Thoracic aorta (tissue), 2 donors: ENCODE results near the gene INSC. TPM values are rescaled to one million over a fixed set of nuclear protein-coding genes. Genes with fewer than 3 reads are reported as not detected.

Source experiments
- ATAC-seq: fragments of 150-250 bp; one replicate; pipeline ENCODE4 v1.8.0; 2017; ENCODE audit warnings: low read depth; ENCODE audit not compliant: insufficient number of reproducible peaks, low FRiP score
- DNase-seq: peaks from one replicate; pipeline ENCODE4 v3.0.0-alpha.2; 2020; ENCODE audit warnings: low spot score
- H3K27ac ChIP-seq, 2 donors: fragments of 200-600 bp; sonication (generic); 1 replicate in 1 of 2; 2 replicates in 1 of 2; pipeline ENCODE4 v1.5.1; 2016; ENCODE audit warnings: mild to moderate bottlenecking in 2 of 2, moderate library complexity in 2 of 2
- H3K27me3 ChIP-seq: fragments of 200-600 bp; sonication (generic); replicated peaks from 2 replicates; pipeline ENCODE4 v1.6.0; 2016; ENCODE audit warnings: mild to moderate bottlenecking; ENCODE audit not compliant: insufficient read depth
- H3K36me3 ChIP-seq: fragments of 200-600 bp; sonication (generic); one replicate; pipeline ENCODE4 v1.5.1; 2016
- H3K4me1 ChIP-seq, 2 donors: fragments of 200-600 bp; sonication (generic); 1 replicate in 1 of 2; 2 replicates in 1 of 2; pipeline versions ENCODE4 v1.5.1 to v1.6.0; 2016; ENCODE audit warnings: low read depth in 2 of 2, mild to moderate bottlenecking in 1 of 2; ENCODE audit not compliant: control insufficient read depth in 1 of 2
- H3K4me3 ChIP-seq: fragments of 200-600 bp; sonication (generic); 2 replicates; pipeline ENCODE4 v1.5.1; 2016; ENCODE audit warnings: mild to moderate bottlenecking
- H3K9me3 ChIP-seq: fragments of 200-600 bp; sonication (generic); 2 replicates; pipeline ENCODE4 v1.5.1; 2016
- total RNA-seq, 2 donors: library from RNA; depleted of rRNA; stranded (reverse); fragments of >200 nt; gene quantifications; one replicate each; pipeline versions ENCODE4 v1.1.0 to v1.2.3, GENCODE V29; 2016
- TF ChIP-seq, protein P1 (sequence below): fragments of 200-600 bp; sonication (generic); IDR thresholded peaks from one replicate; pipeline ENCODE4 v1.5.1; 2019; ENCODE audit warnings: antibody characterized with exemption

The INSC gene
- total RNA-seq, 2 donors from 2014 or later = 0.35 TPM; not detected in 1

DNA sequence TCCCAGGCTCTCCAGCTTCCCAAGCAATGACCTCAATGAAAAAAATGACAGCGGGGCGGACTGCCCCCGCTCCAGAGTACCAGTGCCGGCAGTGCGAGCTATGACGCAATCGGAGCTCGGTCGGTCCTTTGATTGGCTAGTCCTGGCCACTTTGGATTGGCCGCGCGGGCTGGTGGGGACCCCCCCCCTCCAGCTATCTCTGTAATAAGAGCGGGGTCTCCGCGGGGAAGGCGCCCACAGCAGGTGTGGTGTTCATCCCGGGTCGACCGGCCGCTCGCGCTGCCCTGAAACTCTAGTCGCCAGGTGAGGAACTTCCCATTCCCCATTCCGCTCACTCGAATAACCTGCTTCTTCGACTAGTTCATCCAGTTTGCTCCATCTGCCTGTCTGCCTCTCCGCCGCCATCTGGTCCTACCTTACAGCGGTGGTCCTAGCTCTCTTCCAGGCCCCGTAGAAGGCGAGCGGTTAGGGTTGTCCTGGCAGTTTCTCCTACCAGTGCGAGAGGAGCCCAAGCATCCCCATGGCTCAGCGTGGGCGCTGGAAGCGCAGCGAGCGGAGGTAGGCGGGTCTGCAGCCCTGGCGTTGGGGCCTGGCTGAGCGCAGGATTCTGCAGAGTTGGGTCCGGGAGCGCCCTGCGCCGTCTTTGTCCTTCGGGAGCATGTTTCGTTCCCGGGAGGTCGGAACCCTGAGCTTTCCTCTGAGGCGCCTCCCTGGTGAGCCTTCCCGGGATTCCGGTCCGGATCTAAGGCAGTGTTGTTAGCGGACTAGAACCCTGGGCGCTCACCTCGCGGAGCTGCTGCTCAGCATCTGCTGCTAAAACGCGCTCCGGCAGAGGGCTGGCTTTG is 41.1 kb upstream of the INSC start, which contains the start of gene CALCB:
TSS of gene CALCB (plus strand) at position 233 of the 845 bp plus-strand sequence. CDS start 1,126 bp downstream, outside the sequence.
- peaks cover 14 to 19% of the 10 kb centered on the region in 2 donors for H3K4me1 ChIP-seq
- peak within 1 kb of the TSS; percentile 69 for H3K4me3 ChIP-seq
- TF ChIP-seq, protein P1, sequence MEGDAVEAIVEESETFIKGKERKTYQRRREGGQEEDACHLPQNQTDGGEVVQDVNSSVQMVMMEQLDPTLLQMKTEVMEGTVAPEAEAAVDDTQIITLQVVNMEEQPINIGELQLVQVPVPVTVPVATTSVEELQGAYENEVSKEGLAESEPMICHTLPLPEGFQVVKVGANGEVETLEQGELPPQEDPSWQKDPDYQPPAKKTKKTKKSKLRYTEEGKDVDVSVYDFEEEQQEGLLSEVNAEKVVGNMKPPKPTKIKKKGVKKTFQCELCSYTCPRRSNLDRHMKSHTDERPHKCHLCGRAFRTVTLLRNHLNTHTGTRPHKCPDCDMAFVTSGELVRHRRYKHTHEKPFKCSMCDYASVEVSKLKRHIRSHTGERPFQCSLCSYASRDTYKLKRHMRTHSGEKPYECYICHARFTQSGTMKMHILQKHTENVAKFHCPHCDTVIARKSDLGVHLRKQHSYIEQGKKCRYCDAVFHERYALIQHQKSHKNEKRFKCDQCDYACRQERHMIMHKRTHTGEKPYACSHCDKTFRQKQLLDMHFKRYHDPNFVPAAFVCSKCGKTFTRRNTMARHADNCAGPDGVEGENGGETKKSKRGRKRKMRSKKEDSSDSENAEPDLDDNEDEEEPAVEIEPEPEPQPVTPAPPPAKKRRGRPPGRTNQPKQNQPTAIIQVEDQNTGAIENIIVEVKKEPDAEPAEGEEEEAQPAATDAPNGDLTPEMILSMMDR = no peak
- H3K27me3 ChIP-seq = no peaks in the 10 kb centered on the region
- DNase-seq (no peak), ATAC-seq (no peak)
- H3K36me3 ChIP-seq = no peaks in the 10 kb centered on the region
- no peaks in the 10 kb centered on the region for H3K9me3 ChIP-seq
- no peak within 1 kb of the TSS for H3K27ac ChIP-seq

DNA sequence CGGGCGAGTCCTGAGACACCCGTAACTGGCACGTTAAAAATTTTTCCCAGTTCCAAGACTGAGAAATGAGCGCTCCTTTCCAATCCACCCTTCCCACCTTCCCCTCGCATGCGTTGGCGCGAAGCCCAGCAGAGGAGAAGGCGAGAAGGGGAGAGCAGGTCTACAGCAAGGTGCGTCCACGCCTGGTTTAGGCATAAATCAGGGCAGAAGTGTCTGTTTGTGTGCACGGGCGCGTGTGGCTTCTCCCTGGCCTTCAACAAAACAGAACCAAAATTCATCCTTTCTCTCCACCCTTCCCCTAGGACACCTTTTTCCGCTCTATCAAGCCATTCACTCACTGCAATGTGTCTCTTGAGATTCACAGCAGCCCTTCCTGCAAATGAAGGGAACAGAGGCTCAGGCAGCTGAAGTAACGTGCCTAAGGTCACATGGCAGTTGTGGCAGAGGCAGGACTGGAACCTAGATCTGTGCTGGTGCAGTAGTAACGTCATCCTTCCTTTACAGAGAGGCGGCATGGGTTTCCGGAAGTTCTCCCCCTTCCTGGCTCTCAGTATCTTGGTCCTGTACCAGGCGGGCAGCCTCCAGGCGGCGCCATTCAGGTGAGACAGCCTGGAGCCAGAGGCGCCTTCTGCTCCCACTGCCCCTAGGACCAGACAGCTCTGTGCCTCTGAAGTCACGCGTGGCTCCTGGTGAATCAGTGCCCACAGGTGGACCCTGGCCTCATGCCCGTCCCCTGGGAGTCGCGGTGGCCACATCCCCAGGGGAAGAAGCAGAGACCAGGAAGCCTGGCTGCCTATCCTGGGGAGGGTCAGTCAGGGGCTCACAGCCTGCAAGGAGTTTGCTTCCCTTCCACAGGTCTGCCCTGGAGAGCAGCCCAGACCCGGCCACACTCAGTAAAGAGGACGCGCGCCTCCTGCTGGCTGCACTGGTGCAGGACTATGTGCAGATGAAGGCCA is 40.2 kb upstream of the INSC start:
- Histone ChIP-seq H3K4me1 (peaks cover 14 to 19% of the 10 kb centered on the region in 2 donors), H3K27ac (no peak overlapping the region), H3K27me3 (no peaks in the 10 kb centered on the region), H3K36me3 (no peaks in the 10 kb centered on the region), H3K4me3 (peak overlapping the region; percentile 69), H3K9me3 (no peaks in the 10 kb centered on the region)
- peak; percentile 57 for DNase-seq
- peak; percentile 71 for ATAC-seq
- TF ChIP-seq, protein P1 = peak; percentile 76

DNA sequence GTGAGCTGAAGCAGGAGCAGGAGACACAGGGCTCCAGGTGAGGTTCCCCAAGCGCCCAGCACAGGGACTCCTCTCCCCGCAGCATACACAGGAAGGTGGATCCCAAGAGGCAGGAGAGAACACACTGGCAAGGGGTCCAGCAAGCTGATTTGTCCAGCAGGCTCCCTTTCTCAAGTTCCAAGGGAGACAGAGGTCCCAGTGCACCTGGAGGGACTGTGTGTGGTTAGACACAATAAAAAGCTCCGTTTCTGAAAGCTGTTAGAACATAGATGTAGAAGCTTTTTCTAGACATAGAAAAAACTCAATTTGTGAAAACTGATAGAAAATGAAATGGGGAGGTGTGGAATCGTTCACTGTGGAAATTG is 39.6 kb upstream of the INSC start:
- TF ChIP-seq, protein P1 = no peak
- no peaks in the 10 kb centered on the region for H3K27me3 ChIP-seq
- ATAC-seq = no peak

DNA sequence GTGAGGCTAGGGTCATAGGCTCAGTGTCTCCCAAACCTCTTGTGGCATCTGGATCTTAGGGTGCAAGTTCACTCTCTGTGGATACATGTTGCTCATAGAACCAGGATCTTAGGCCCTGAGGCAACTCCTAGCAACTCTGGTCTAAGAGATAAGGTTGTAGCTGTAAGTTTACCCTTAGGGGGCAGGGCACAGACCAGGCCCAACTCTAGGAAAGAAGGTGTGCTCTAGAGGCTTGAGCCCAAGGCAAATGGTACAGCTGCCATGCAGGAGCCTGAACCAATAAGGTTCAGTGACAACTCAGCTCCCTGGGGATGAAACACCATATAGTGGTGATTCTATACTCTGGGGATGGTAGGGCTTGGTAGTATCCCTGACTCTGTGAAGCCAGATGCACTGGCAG is 23.5 kb upstream of the INSC start:
- no peak for DNase-seq

More for the DNA sequence above, 39.6 kb upstream of the INSC start:
- Histone ChIP-seq H3K4me3 (peak overlapping the region; percentile 69), H3K27ac (no peak overlapping the region), H3K36me3 (no peaks in the 10 kb centered on the region), H3K4me1 (peaks cover 14 to 19% of the 10 kb centered on the region in 2 donors), H3K9me3 (no peaks in the 10 kb centered on the region)
- no peak for DNase-seq

More for the DNA sequence above, 23.5 kb upstream of the INSC start:
- no peak overlapping the region for H3K27ac ChIP-seq
- TF ChIP-seq, protein P1 = no peak
- H3K27me3 ChIP-seq = no peaks in the 10 kb centered on the region
- no peak for ATAC-seq
- H3K9me3 ChIP-seq = no peaks in the 10 kb centered on the region
- no peak overlapping the region for H3K4me3 ChIP-seq
- H3K4me1 ChIP-seq = no peaks in the 10 kb centered on the region
- no peaks in the 10 kb centered on the region for H3K36me3 ChIP-seq
